Endodermal cell (in vitro differentiated cells): ENCODE results near the gene SLC25A45. TPM values are rescaled to one million over a fixed set of nuclear protein-coding genes. Genes with fewer than 3 reads are reported as not detected.

Source experiments
- DNase-seq: peaks from one replicate; pipeline ENCODE4 v3.0.0-alpha.2; 2017
- H3K27ac ChIP-seq: 2 replicates; pipeline ENCODE4 v1.5.1; 2013; ENCODE audit warnings: mild to moderate bottlenecking, low read depth, low read length, moderate library complexity
- H3K27me3 ChIP-seq: 2 replicates; pipeline ENCODE4 v1.6.1; 2013; ENCODE audit warnings: mild to moderate bottlenecking, low read length, moderate library complexity; ENCODE audit not compliant: insufficient read depth, control insufficient read depth, poor library complexity, severe bottlenecking
- H3K36me3 ChIP-seq: 2 replicates; pipeline ENCODE4 v1.7.0; 2013; ENCODE audit warnings: mild to moderate bottlenecking, low read length, moderate library complexity; ENCODE audit not compliant: control insufficient read depth, insufficient read depth
- H3K4me1 ChIP-seq: one replicate; pipeline ENCODE4 v1.7.0; 2013; ENCODE audit warnings: low read length; ENCODE audit not compliant: control insufficient read depth, insufficient read depth
- H3K4me3 ChIP-seq: 2 replicates; pipeline ENCODE4 v1.5.1; 2013; ENCODE audit warnings: mild to moderate bottlenecking, low read length, moderate library complexity
- H3K9ac ChIP-seq: 2 replicates; pipeline ENCODE4 v1.6.1; 2013; ENCODE audit warnings: mild to moderate bottlenecking, low read length, moderate library complexity; ENCODE audit not compliant: poor library complexity, severe bottlenecking; ENCODE audit errors: extremely low read depth
- H3K9me3 ChIP-seq: 2 replicates; pipeline ENCODE4 v1.6.1; 2013; ENCODE audit warnings: mild to moderate bottlenecking, low read length, moderate library complexity; ENCODE audit not compliant: control insufficient read depth
- H3K27ac Mint-ChIP-seq: 2 replicates; pipeline ENCODE4 v1.8.0; 2020; ENCODE audit warnings: mixed read lengths
- H3K27me3 Mint-ChIP-seq: 2 replicates; pipeline ENCODE4 v1.8.0; 2021; ENCODE audit warnings: mild to moderate bottlenecking, mixed read lengths; ENCODE audit not compliant: insufficient read depth
- H3K36me3 Mint-ChIP-seq: 2 replicates; pipeline ENCODE4 v1.8.0; 2020; ENCODE audit warnings: low read depth, mixed read lengths
- H3K4me1 Mint-ChIP-seq: 2 replicates; pipeline ENCODE4 v1.8.0; 2020; ENCODE audit warnings: mixed read lengths
- H3K4me3 Mint-ChIP-seq: 2 replicates; pipeline ENCODE4 v1.8.0; 2020; ENCODE audit warnings: mild to moderate bottlenecking, moderate library complexity, mixed read lengths
- H3K9me3 Mint-ChIP-seq: 2 replicates; pipeline ENCODE4 v1.8.0; 2020; ENCODE audit warnings: mild to moderate bottlenecking, mixed read lengths
- WGBS, 2 experiments: methylation state at CpG; one replicate each; pipeline versions ENCODE4 v1.1.5 to v1.1.7; 2013; ENCODE audit warnings: missing lambda C conversion rate in 2 of 2, mixed read lengths in 1 of 2; ENCODE audit not compliant: insufficient coverage in 1 of 2, insufficient read length in 1 of 2; 5-methylcytosine and 5-hydroxymethylcytosine counted together
- total RNA-seq, 2 donors: library from RNA; stranded (reverse); fragmentation: NEBNext Ultra II Directional in 1 of 2; extraction: Animal tissue kit (Norgen Biotek cat#: 25700) in 1 of 2; gene quantifications; 2 replicates in 1 of 2; 3 replicates in 1 of 2; pipeline ENCODE4 v1.2.1, GENCODE V29; 2021
- TF ChIP-seq, protein P1 (sequence below): fragments of 200-600 bp; sonication (generic); conservative IDR thresholded peaks from 2 replicates; pipeline ENCODE4 v1.5.0; 2021; ENCODE audit warnings: antibody characterized with exemption, mild to moderate bottlenecking

SLC25A45 gene
- total RNA-seq, 2 donors from 2014 or later = 3.0 to 6.3 TPM

GRCh38 chr11:65423516-65424204 lies 41.2 kb upstream of the SLC25A45 start:
- H3K9me3 ChIP-seq = no peaks in the 10 kb centered on the region
- H3K27ac Mint-ChIP-seq = peak overlapping the region; percentile 98
- peak overlapping the region; percentile 83 for H3K4me3 ChIP-seq
- no peaks in the 10 kb centered on the region for H3K27me3 ChIP-seq
- H3K36me3 Mint-ChIP-seq = no peaks in the 10 kb centered on the region
- H3K4me1 Mint-ChIP-seq = peaks cover 82% of the 10 kb centered on the region
- 63 to 71% methylated on average over 12 to 19 of the region's 19 CpGs for WGBS, 2 experiments
- H3K4me1 ChIP-seq = peaks cover 13% of the 10 kb centered on the region
- H3K27me3 Mint-ChIP-seq = no peaks in the 10 kb centered on the region
- TF ChIP-seq, protein P1, sequence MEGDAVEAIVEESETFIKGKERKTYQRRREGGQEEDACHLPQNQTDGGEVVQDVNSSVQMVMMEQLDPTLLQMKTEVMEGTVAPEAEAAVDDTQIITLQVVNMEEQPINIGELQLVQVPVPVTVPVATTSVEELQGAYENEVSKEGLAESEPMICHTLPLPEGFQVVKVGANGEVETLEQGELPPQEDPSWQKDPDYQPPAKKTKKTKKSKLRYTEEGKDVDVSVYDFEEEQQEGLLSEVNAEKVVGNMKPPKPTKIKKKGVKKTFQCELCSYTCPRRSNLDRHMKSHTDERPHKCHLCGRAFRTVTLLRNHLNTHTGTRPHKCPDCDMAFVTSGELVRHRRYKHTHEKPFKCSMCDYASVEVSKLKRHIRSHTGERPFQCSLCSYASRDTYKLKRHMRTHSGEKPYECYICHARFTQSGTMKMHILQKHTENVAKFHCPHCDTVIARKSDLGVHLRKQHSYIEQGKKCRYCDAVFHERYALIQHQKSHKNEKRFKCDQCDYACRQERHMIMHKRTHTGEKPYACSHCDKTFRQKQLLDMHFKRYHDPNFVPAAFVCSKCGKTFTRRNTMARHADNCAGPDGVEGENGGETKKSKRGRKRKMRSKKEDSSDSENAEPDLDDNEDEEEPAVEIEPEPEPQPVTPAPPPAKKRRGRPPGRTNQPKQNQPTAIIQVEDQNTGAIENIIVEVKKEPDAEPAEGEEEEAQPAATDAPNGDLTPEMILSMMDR = no peak
- no peak overlapping the region for H3K27ac ChIP-seq
- peak overlapping the region; percentile 62 for H3K4me3 Mint-ChIP-seq
- peak; percentile 59 for DNase-seq
- no peaks in the 10 kb centered on the region for H3K9me3 Mint-ChIP-seq
- peaks cover 9% of the 10 kb centered on the region for H3K36me3 ChIP-seq
- H3K9ac ChIP-seq = peak overlapping the region; percentile 98

GRCh38 chr11:65422633-65423515 lies 40.4 kb upstream of the SLC25A45 start, which contains the start of gene NEAT1:
TSS of gene NEAT1 (plus strand) at chr11:65422798.
- Histone ChIP-seq H3K9me3 (no peaks in the 10 kb centered on the region), H3K4me3 (peak within 1 kb of the TSS; percentile 83), H3K9ac (peak within 1 kb of the TSS; percentile 98), H3K27me3 (no peaks in the 10 kb centered on the region), H3K27ac (peak within 1 kb of the TSS; percentile 99), H3K36me3 (peaks cover 9% of the 10 kb centered on the region), H3K4me1 (peaks cover 20% of the 10 kb centered on the region)
- TF ChIP-seq, protein P1 = no peak
- Mint-ChIP-seq H3K27ac (peak within 1 kb of the TSS; percentile 98), H3K4me1 (peaks cover 80% of the 10 kb centered on the region), H3K9me3 (no peaks in the 10 kb centered on the region), H3K36me3 (no peaks in the 10 kb centered on the region), H3K4me3 (peak within 1 kb of the TSS; percentile 62), H3K27me3 (no peaks in the 10 kb centered on the region)
- peak; percentile 94 for DNase-seq
- 24 to 37% methylated on average over 15 to 40 of the region's 40 CpGs for WGBS, 2 experiments

- H3K27ac ChIP-seq = peak overlapping the region; percentile 99
- TF ChIP-seq, protein P1 = peak; percentile 23
- Mint-ChIP-seq H3K9me3 (no peaks in the 10 kb centered on the region), H3K4me1 (peaks cover 80% of the 10 kb centered on the region), H3K4me3 (peak overlapping the region; percentile 62), H3K27ac (peak overlapping the region; percentile 98), H3K27me3 (no peaks in the 10 kb centered on the region), H3K36me3 (no peaks in the 10 kb centered on the region)
- H3K27me3 ChIP-seq = no peaks in the 10 kb centered on the region
- H3K9ac ChIP-seq = peak overlapping the region; percentile 98
- H3K9me3 ChIP-seq = no peaks in the 10 kb centered on the region
- H3K36me3 ChIP-seq = peaks cover 9% of the 10 kb centered on the region
- H3K4me1 ChIP-seq = peaks cover 23% of the 10 kb centered on the region
- peak overlapping the region; percentile 83 for H3K4me3 ChIP-seq
- DNase-seq = peak; percentile 98
- 6 to 12% methylated on average over 29 to 68 of the region's 68 CpGs for WGBS, 2 experiments
Observed at GRCh38 chr11:65421794-65422632, 39.6 kb upstream of the SLC25A45 start.
